Stomach (tissue), 4 donors: ENCODE results near the gene AMN1.
"Not testable (repeated sequence)": the region's sequence is repeated elsewhere in the genome, so short reads cannot be mapped to it uniquely, and the experiment has no call there.

Experiments used
- EP300 ChIP-seq: sonication (generic); formaldehyde crosslinking; IDR thresholded peaks from one replicate; pipeline ENCODE4 v1.6.1; 2017; ENCODE audit warnings: antibody characterized with exemption
- POLR2A ChIP-seq, 4 donors: fragments of 450-650 bp; IDR thresholded peaks; one replicate each; pipeline ENCODE4 v1.6.1; 2016; ENCODE audit warnings: antibody characterized with exemption in 4 of 4, control low read depth in 2 of 4, mild to moderate bottlenecking in 1 of 4, moderate library complexity in 1 of 4
- POLR2AphosphoS5 ChIP-seq, 3 donors: sonication (generic); formaldehyde crosslinking; IDR thresholded peaks; one replicate each; pipeline ENCODE4 v1.6.1; 2016; ENCODE audit warnings: antibody characterized with exemption in 3 of 3
- TF ChIP-seq, protein P1 (sequence below), 7 experiments: fragments of 450-650 bp in 4 of 7; fragments of 200-600 bp in 3 of 7; sonication (generic) in 3 of 7; IDR thresholded peaks; one replicate each; pipeline ENCODE4 v1.5.1; 2016 to 2019; ENCODE audit warnings: antibody characterized with exemption in 7 of 7, control low read depth in 2 of 7, mild to moderate bottlenecking in 1 of 7

DNA sequence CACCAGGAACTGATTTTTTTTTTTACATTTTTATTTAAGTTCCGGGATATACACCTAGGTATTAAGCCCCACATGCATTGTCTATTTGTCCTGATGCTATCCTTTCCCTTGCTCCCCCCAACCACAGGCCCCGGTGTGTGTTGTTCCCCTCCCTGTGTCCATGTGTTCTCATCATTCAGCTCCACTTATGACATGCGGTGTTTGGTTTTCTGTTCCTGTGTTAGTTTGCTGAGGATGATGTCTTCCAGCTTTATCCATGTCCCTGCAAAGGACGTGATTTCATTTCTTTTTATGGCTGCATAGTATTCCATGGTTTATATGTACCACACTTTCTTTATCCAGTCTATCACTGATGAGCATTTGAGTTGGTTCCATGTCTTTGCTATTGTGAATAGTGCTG, 11.8 kb downstream of the AMN1 start:
- TF ChIP-seq, protein P1, sequence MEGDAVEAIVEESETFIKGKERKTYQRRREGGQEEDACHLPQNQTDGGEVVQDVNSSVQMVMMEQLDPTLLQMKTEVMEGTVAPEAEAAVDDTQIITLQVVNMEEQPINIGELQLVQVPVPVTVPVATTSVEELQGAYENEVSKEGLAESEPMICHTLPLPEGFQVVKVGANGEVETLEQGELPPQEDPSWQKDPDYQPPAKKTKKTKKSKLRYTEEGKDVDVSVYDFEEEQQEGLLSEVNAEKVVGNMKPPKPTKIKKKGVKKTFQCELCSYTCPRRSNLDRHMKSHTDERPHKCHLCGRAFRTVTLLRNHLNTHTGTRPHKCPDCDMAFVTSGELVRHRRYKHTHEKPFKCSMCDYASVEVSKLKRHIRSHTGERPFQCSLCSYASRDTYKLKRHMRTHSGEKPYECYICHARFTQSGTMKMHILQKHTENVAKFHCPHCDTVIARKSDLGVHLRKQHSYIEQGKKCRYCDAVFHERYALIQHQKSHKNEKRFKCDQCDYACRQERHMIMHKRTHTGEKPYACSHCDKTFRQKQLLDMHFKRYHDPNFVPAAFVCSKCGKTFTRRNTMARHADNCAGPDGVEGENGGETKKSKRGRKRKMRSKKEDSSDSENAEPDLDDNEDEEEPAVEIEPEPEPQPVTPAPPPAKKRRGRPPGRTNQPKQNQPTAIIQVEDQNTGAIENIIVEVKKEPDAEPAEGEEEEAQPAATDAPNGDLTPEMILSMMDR (IDR thresholded peaks at IDR 0.05): not testable (repeated sequence)
- not testable (repeated sequence) for TF ChIP-seq POLR2A (IDR thresholded peaks at IDR 0.05); POLR2AphosphoS5 (IDR thresholded peaks at IDR 0.05); EP300
